Measurements from ENCODE around the gene CCDC186. TPM values are rescaled to one million over a fixed set of nuclear protein-coding genes. Genes with fewer than 3 reads are reported as not detected.

The CCDC186 gene
- total RNA-seq, 4 donors from 2014 or later = 43.3 to 49.7 (median 46.6) TPM

DNA sequence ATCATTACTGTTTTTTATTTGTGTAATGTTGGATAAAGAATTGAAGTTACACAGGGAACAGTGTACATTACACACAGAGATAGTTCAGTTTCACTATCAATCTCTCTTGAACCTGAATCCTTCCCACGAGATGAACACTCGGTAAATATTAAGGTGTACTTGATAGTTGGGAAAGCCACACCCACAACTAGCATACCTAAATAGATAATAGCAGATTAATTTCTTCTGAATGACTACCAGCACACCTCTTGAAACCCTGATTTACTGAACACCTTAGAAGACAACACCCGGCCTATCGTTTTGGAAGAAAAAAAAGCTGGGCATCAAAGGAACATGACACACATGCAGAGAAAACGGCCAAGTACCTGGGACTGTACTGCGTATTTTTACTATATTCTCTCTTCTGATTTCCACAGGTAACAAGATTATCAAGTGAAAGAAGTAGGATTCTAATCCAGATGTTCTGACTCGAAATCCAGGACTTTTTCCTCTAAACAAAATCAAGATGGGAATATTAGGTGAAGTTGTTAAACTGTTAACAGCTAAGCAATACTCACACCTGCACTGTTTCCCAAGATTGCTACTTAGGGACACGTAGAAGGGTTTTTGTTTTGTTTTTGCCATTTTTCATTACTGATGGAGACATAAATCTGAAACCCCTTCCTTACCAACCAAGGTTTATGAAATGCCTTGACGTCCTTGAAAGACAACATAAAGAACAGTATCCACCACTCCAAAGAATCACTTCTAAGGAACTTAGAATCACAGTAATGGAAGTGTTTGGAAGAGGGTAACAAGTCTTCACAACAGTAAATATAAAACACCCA is 1.0 kb downstream of the CCDC186 start:
- DNase-seq = no peak
- TF ChIP-seq, protein P1, sequence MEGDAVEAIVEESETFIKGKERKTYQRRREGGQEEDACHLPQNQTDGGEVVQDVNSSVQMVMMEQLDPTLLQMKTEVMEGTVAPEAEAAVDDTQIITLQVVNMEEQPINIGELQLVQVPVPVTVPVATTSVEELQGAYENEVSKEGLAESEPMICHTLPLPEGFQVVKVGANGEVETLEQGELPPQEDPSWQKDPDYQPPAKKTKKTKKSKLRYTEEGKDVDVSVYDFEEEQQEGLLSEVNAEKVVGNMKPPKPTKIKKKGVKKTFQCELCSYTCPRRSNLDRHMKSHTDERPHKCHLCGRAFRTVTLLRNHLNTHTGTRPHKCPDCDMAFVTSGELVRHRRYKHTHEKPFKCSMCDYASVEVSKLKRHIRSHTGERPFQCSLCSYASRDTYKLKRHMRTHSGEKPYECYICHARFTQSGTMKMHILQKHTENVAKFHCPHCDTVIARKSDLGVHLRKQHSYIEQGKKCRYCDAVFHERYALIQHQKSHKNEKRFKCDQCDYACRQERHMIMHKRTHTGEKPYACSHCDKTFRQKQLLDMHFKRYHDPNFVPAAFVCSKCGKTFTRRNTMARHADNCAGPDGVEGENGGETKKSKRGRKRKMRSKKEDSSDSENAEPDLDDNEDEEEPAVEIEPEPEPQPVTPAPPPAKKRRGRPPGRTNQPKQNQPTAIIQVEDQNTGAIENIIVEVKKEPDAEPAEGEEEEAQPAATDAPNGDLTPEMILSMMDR (IDR thresholded peaks at IDR 0.05) = no peak
- TF ChIP-seq POLR2A (IDR thresholded peaks at IDR 0.05) = no peak
- H3K9me3 ChIP-seq = no peaks in the 10 kb centered on the region
- H3K27ac ChIP-seq = peak overlapping the region in 2 of 3 donors; percentile 93 to 96
- H3K4me1 ChIP-seq = peaks cover 0 to 6% of the 10 kb centered on the region in 2 donors
- intact Hi-C loops (cut with DNase I) = no loop called here
- peak overlapping the region; percentile 82 to 93 (median 93) for H3K4me3 ChIP-seq (replicated peaks in 1 of 3)
- 18 to 22% methylated on average over 9 of the region's 9 CpGs for WGBS, 2 donors
- H3K36me3 ChIP-seq = no peaks in the 10 kb centered on the region
- no peaks in the 10 kb centered on the region for H3K27me3 ChIP-seq

DNA sequence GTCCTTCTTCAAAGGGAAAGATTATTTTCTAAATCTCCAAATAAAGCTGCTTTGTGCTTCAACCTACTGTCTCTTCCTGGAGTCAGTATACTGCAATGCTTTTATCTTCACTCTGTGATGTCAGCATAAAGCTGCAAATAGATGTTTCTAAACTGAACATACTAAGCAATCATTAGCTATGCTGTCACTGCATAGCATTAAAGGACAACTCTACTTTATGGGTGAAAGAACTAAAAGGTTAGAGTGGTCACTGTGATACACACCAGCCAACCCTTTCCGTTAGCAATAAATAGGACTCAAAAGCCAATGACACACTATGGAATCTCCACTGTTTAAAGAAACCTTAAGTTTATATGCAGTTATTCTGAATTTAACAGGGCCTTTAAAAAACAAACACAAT is 1.8 kb downstream of the CCDC186 start:
- 30 to 47% methylated on average over 1 of the region's 1 CpG for WGBS, 2 donors
- H3K27ac ChIP-seq = peak overlapping the region in 1 of 3 donors; percentile 96
- no peaks in the 10 kb centered on the region for H3K27me3 ChIP-seq
- peak overlapping the region in 2 of 3 donors; percentile 93 for H3K4me3 ChIP-seq (replicated peaks in 1 of 3)
- DNase-seq = no peak
- peaks cover 0 to 6% of the 10 kb centered on the region in 2 donors for H3K4me1 ChIP-seq
- H3K36me3 ChIP-seq = no peaks in the 10 kb centered on the region
- no peak for TF ChIP-seq POLR2A (IDR thresholded peaks at IDR 0.05)
- TF ChIP-seq, protein P1 (IDR thresholded peaks at IDR 0.05) = no peak
- intact Hi-C loops (cut with DNase I) = no loop called here
- H3K9me3 ChIP-seq = no peaks in the 10 kb centered on the region

DNA sequence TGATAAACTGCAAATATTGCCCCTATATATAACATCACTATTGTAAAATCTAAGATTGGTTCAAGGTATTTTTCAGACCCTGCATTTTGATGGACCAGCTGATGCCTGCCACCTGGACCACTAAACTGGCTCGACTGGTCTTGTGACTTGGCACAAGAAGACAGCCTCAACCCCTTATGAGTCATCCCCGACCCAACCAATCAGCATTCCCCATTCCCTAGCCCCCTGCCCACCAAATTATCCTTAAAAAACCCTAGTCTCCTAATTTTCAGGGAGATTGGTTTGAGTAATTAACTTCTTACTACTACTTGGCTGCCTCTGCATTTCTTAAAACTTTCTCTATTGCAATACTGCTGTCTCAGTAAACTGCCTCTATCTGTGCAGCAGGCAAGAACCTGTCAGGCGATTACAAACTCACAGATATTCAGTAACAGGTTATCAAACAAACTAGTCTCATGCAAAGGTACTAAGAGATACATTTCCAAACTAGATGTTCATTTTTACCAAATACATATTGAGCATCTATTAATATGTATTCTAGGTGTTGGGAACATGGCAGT is 5.5 kb downstream of the CCDC186 start:
- no peak for TF ChIP-seq POLR2A (IDR thresholded peaks at IDR 0.05)
- WGBS, 2 donors = 95 to 97% methylated on average over 3 of the region's 3 CpGs
- no peak for DNase-seq
- H3K9me3 ChIP-seq = no peaks in the 10 kb centered on the region
- intact Hi-C loops (cut with DNase I) = no loop called here
- no peak overlapping the region for H3K4me3 ChIP-seq (replicated peaks in 1 of 3)
- H3K4me1 ChIP-seq = peaks cover 7 to 16% of the 10 kb centered on the region in 2 donors
- no peaks in the 10 kb centered on the region for H3K36me3 ChIP-seq
- no peaks in the 10 kb centered on the region for H3K27me3 ChIP-seq
- H3K27ac ChIP-seq = no peak overlapping the region

DNA sequence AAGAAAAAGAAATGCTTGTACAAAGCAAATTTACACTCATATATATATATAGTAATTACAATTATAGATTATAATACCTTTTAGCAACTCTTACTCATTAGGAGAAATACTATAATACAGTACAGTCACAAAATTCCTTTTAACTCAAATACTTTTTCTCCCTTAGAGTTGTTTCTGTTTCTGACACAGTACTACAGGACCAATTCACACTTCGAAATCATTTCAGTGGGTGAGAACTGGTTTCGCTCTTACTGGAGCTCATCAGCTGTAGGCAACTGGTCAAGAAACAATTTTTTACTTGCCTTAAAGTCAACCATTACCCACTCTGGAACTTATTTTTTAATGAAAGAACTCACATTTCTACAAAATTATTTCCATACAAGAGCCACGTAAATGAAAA is 6.0 kb downstream of the CCDC186 start:
- 93 to 96% methylated on average over 3 of the region's 3 CpGs for WGBS, 2 donors
- no peak overlapping the region for H3K27ac ChIP-seq
- DNase-seq = no peak
- no peak overlapping the region for H3K4me3 ChIP-seq (replicated peaks in 1 of 3)
- no peaks in the 10 kb centered on the region for H3K27me3 ChIP-seq
- TF ChIP-seq POLR2A (IDR thresholded peaks at IDR 0.05) = no peak
- TF ChIP-seq, protein P1 (IDR thresholded peaks at IDR 0.05) = no peak
- intact Hi-C loops (cut with DNase I) = no loop called here
- no peaks in the 10 kb centered on the region for H3K36me3 ChIP-seq
- no peaks in the 10 kb centered on the region for H3K9me3 ChIP-seq
- peaks cover 11 to 21% of the 10 kb centered on the region in 2 donors for H3K4me1 ChIP-seq

DNA sequence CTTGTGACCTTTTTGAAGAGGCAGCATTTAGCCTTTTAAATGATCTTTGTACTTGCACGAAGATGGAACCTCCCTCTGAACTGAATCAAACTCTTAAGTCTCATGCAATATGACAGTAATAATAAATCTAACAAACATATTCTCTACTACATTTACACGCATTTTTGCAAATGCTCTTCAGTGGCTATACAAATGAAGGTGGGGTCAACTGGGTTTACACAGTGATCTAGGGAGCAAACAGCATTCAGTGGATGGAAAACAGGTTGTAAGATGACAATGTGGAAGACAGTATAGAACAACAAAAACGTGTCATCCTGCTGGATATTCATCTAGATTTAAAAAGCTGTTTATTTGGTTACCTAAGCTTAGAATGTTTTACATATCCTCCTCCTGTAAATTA is 7.5 kb downstream of the CCDC186 start:
- DNase-seq = no peak
- Histone ChIP-seq H3K4me1 (peaks cover 11 to 16% of the 10 kb centered on the region in 2 donors), H3K4me3 (replicated peaks in 1 of 3) (no peak overlapping the region), H3K27ac (peak overlapping the region; percentile 55 to 65 (median 57)), H3K9me3 (no peaks in the 10 kb centered on the region), H3K27me3 (no peaks in the 10 kb centered on the region), H3K36me3 (no peaks in the 10 kb centered on the region)
- intact Hi-C loops (cut with DNase I) = no loop called here
- TF ChIP-seq POLR2A (IDR thresholded peaks at IDR 0.05) = no peak
- WGBS, 2 donors = 58 to 64% methylated on average over 3 of the region's 3 CpGs

DNA sequence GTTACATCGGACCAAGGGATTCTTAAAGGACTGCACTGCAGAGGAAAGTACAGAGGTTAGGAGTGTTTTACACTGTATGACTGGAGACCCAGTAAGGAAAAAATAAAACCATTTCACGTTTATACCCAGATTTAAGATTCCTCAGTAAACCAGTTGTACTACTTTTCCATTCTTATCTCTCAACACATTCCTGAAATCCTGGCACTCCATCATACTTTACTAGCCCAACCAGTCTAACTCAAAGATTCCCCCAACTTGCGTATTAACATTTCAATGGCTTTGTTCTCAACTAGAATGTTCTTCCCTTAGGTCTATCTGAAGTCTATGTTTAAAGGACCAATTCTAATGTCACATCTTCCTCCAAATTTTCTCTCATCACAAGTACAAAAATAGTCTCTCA is 8.0 kb downstream of the CCDC186 start:
- H3K36me3 ChIP-seq = no peaks in the 10 kb centered on the region
- no peak for TF ChIP-seq POLR2A (IDR thresholded peaks at IDR 0.05)
- TF ChIP-seq, protein P1 (IDR thresholded peaks at IDR 0.05) = no peak
- peaks cover 11 to 16% of the 10 kb centered on the region in 2 donors for H3K4me1 ChIP-seq
- intact Hi-C loops (cut with DNase I) = no loop called here
- no peaks in the 10 kb centered on the region for H3K27me3 ChIP-seq
- 42 to 50% methylated on average over 3 of the region's 3 CpGs for WGBS, 2 donors
- H3K9me3 ChIP-seq = no peaks in the 10 kb centered on the region
- no peak for DNase-seq
- no peak overlapping the region for H3K4me3 ChIP-seq (replicated peaks in 1 of 3)
- H3K27ac ChIP-seq = peak overlapping the region; percentile 55 to 65 (median 57)
